H1 (cell line): ENCODE data around the gene AGAP3.

Experiments used
- BRCA1 ChIP-seq: IDR thresholded peaks from 2 replicates; pipeline ENCODE4 v1.6.1; 2012; ENCODE audit warnings: low read depth, low read length, improper control_type of control experiment
- CEBPB ChIP-seq: IDR thresholded peaks from 2 replicates; pipeline ENCODE4 v1.6.1; 2012; ENCODE audit warnings: low read depth, low read length
- CHD2 ChIP-seq: IDR thresholded peaks from 2 replicates; pipeline ENCODE4 v1.6.1; 2012; ENCODE audit warnings: low read length, improper control_type of control experiment
- CREB1 ChIP-seq: IDR thresholded peaks from 2 replicates; pipeline ENCODE4 v1.6.1; 2012; ENCODE audit warnings: inconsistent platforms
- FOSL1 ChIP-seq: IDR thresholded peaks from 2 replicates; pipeline ENCODE4 v1.6.1; 2011; ENCODE audit warnings: mild to moderate bottlenecking, low read depth, low read length, moderate library complexity; ENCODE audit not compliant: insufficient read depth
- GABPA ChIP-seq: IDR thresholded peaks from 2 replicates; pipeline ENCODE4 v1.6.1; 2011; ENCODE audit warnings: mild to moderate bottlenecking, low read length, moderate library complexity, borderline replicate concordance; ENCODE audit not compliant: insufficient read depth
- GTF2F1 ChIP-seq: IDR thresholded peaks from 2 replicates; pipeline ENCODE4 v1.6.1; 2012; ENCODE audit warnings: low read depth, low read length, improper control_type of control experiment, borderline replicate concordance
- POLR2A ChIP-seq, 2 experiments: IDR thresholded peaks; 1 replicate in 1 of 2; 2 replicates in 1 of 2; pipeline ENCODE4 v1.6.1; 2011; ENCODE audit warnings: low read depth in 2 of 2, low read length in 2 of 2, mild to moderate bottlenecking in 2 of 2; ENCODE audit errors: control extremely low read depth in 1 of 2
- SP1 ChIP-seq: IDR thresholded peaks from 2 replicates; pipeline ENCODE4 v1.6.1; 2011; ENCODE audit warnings: low read depth, low read length
- TAF1 ChIP-seq: IDR thresholded peaks from 2 replicates; pipeline ENCODE4 v1.6.1; 2011; ENCODE audit warnings: mild to moderate bottlenecking, low read depth, low read length
- TF ChIP-seq, protein P1 (sequence below): IDR thresholded peaks from 2 replicates; pipeline ENCODE4 v1.6.1; 2012; ENCODE audit warnings: low read length, inconsistent platforms
- TF ChIP-seq, protein P2 (sequence below), 3 experiments: IDR thresholded peaks; 1 replicate in 2 of 3; 2 replicates in 1 of 3; pipeline versions ENCODE4 v1.5.1 to v1.6.1; 2011; ENCODE audit warnings: low read length in 3 of 3, mild to moderate bottlenecking in 3 of 3, inconsistent platforms in 2 of 3, low read depth in 1 of 3, moderate library complexity in 1 of 3; ENCODE audit not compliant: insufficient read depth in 1 of 3; ENCODE audit errors: control extremely low read depth in 1 of 3

GRCh38 chr7:151129960-151130591 lies 43.8 kb downstream of the AGAP3 start:
- TF ChIP-seq, protein P1, sequence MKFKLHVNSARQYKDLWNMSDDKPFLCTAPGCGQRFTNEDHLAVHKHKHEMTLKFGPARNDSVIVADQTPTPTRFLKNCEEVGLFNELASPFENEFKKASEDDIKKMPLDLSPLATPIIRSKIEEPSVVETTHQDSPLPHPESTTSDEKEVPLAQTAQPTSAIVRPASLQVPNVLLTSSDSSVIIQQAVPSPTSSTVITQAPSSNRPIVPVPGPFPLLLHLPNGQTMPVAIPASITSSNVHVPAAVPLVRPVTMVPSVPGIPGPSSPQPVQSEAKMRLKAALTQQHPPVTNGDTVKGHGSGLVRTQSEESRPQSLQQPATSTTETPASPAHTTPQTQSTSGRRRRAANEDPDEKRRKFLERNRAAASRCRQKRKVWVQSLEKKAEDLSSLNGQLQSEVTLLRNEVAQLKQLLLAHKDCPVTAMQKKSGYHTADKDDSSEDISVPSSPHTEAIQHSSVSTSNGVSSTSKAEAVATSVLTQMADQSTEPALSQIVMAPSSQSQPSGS, result no peak
- TF ChIP-seq, protein P2, sequence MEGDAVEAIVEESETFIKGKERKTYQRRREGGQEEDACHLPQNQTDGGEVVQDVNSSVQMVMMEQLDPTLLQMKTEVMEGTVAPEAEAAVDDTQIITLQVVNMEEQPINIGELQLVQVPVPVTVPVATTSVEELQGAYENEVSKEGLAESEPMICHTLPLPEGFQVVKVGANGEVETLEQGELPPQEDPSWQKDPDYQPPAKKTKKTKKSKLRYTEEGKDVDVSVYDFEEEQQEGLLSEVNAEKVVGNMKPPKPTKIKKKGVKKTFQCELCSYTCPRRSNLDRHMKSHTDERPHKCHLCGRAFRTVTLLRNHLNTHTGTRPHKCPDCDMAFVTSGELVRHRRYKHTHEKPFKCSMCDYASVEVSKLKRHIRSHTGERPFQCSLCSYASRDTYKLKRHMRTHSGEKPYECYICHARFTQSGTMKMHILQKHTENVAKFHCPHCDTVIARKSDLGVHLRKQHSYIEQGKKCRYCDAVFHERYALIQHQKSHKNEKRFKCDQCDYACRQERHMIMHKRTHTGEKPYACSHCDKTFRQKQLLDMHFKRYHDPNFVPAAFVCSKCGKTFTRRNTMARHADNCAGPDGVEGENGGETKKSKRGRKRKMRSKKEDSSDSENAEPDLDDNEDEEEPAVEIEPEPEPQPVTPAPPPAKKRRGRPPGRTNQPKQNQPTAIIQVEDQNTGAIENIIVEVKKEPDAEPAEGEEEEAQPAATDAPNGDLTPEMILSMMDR (IDR thresholded peaks at IDR 0.05; ENCODE audit: control extremely low read depth in 1 of 3, insufficient read depth in 1 of 3, low read depth in 1 of 3, low read length in 3 of 3), result no peak
- TF ChIP-seq BRCA1, result no peak
- TF ChIP-seq GTF2F1, result no peak
- no peak for TF ChIP-seq FOSL1
- TF ChIP-seq TAF1, result no peak
- no peak for TF ChIP-seq SP1
- no peak for TF ChIP-seq POLR2A (IDR thresholded peaks at IDR 0.05; ENCODE audit: control extremely low read depth in 1 of 2, low read depth in 2 of 2, low read length in 2 of 2)
- TF ChIP-seq GABPA, result no peak
- no peak for TF ChIP-seq CHD2
- TF ChIP-seq CREB1, result no peak
- TF ChIP-seq CEBPB, result no peak
